Measurements from ENCODE around the gene MEIOC. TPM values are rescaled to one million over a fixed set of nuclear protein-coding genes. Genes with fewer than 3 reads are reported as not detected.
"Not testable (repeated sequence)": the region's sequence is repeated elsewhere in the genome, so short reads cannot be mapped to it uniquely, and the experiment has no call there.

The MEIOC gene
- total and polyA plus RNA-seq, 4 donors: 0.02 to 0.08 TPM; not detected in 2

DNA sequence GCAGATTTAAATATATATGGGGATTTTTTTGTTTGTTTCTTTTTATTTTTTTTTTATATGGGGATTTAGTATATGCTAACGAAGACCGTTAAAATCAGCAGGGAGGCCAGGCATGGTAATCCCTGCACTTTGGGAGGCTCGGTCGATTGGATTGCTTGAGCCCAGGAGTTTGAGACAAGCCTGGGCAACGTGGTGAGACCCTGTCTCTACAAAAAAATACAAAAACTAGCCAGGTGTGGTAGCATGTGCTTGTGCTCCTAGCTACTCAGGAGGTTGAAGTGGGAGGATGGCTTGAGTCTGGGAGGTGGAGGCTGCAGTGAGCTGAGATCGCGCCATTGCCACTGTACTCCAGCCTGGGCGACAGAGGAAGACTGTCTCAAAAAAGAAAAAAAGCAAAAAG is 22.3 kb upstream of the MEIOC start:
- 82 to 85% methylated on average over 8 of the region's 8 CpGs for WGBS, 2 donors
- no peak for ATAC-seq (ENCODE audit: insufficient read depth, low FRiP score)
- no peak overlapping the region for H3K27ac ChIP-seq (ENCODE audit: low read depth in 1 of 2, low read length in 1 of 2)
- no peaks in the 10 kb centered on the region for H3K4me1 ChIP-seq (ENCODE audit: control insufficient read depth in 5 of 5, insufficient read depth in 5 of 5, low read length in 5 of 5)
- H3K4me3 ChIP-seq: no peak overlapping the region
- DNase-seq: no peak
- TF ChIP-seq, protein P1, sequence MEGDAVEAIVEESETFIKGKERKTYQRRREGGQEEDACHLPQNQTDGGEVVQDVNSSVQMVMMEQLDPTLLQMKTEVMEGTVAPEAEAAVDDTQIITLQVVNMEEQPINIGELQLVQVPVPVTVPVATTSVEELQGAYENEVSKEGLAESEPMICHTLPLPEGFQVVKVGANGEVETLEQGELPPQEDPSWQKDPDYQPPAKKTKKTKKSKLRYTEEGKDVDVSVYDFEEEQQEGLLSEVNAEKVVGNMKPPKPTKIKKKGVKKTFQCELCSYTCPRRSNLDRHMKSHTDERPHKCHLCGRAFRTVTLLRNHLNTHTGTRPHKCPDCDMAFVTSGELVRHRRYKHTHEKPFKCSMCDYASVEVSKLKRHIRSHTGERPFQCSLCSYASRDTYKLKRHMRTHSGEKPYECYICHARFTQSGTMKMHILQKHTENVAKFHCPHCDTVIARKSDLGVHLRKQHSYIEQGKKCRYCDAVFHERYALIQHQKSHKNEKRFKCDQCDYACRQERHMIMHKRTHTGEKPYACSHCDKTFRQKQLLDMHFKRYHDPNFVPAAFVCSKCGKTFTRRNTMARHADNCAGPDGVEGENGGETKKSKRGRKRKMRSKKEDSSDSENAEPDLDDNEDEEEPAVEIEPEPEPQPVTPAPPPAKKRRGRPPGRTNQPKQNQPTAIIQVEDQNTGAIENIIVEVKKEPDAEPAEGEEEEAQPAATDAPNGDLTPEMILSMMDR (IDR thresholded peaks at IDR 0.05; ENCODE audit: control extremely low read depth, extremely low read depth): no peak
- no peak overlapping the region for H3K9ac ChIP-seq (ENCODE audit: insufficient read depth in 1 of 2, low read length in 2 of 2)
- H3K9me3 ChIP-seq (ENCODE audit: control insufficient read depth in 4 of 4, insufficient read depth in 3 of 4, low read length in 3 of 4): peaks cover 0 to 2% (median 0%) of the 10 kb centered on the region in 4 donors
- no peaks in the 10 kb centered on the region for H3K36me3 ChIP-seq (ENCODE audit: control insufficient read depth in 4 of 4, insufficient read depth in 4 of 4, low read length in 4 of 4)
- H3K27me3 ChIP-seq (ENCODE audit: control insufficient read depth in 3 of 3, insufficient read depth in 3 of 3, low read length in 2 of 3): no peaks in the 10 kb centered on the region

DNA sequence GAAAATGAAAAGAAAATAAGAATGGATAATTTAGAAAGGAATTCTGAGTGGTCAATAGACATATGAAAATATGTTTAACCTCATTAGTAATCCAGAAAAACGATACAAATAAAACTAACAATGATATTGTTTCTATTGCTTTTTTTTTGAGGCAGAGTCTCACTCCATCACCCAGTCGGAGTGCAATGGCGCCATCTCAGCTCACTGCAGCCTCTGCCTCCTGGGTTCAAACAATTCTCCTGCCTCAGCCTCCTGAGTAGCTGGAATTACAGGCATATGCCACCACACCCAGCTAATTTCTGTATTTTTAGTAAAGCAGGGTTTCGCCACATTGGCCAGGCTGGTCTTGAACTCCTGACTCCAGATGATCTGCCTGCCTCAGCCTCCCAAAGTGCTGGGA is 21.9 kb upstream of the MEIOC start:
- H3K4me1 ChIP-seq (ENCODE audit: control insufficient read depth in 5 of 5, insufficient read depth in 5 of 5, low read length in 5 of 5); H3K9me3 ChIP-seq (ENCODE audit: control insufficient read depth in 4 of 4, insufficient read depth in 3 of 4, low read length in 3 of 4); H3K9ac ChIP-seq (ENCODE audit: insufficient read depth in 1 of 2, low read length in 2 of 2); H3K36me3 ChIP-seq (ENCODE audit: control insufficient read depth in 4 of 4, insufficient read depth in 4 of 4, low read length in 4 of 4); ATAC-seq (ENCODE audit: insufficient read depth, low FRiP score); DNase-seq; H3K27me3 ChIP-seq (ENCODE audit: control insufficient read depth in 3 of 3, insufficient read depth in 3 of 3, low read length in 2 of 3); H3K27ac ChIP-seq (ENCODE audit: low read depth in 1 of 2, low read length in 1 of 2); H3K4me3 ChIP-seq: not testable (repeated sequence)
- 63 to 64% methylated on average over 4 of the region's 4 CpGs for WGBS, 2 donors

DNA sequence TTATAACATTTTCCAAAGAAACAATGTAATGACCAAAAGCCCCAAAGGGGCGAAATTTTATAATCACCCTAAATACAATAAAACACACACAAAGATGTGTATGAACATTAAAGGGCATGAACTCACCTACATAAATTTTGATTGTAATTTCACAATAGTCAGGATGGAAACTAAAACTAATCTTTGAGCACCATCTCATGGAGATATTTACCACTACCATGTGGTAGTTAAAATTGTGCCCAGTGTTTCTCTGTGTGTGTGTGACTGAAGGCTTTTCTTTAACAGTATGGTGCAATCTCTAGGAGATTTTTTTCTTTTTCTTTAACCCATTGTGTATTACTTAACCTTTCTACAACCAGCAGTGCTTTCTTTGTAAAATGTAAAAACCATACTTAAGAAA is 19.7 kb upstream of the MEIOC start:
- 60 to 81% methylated on average over 1 of the region's 1 CpG for WGBS, 2 donors
- Histone ChIP-seq H3K36me3 (ENCODE audit: control insufficient read depth in 4 of 4, insufficient read depth in 4 of 4, low read length in 4 of 4) (no peaks in the 10 kb centered on the region), H3K27ac (ENCODE audit: low read depth in 1 of 2, low read length in 1 of 2) (no peak overlapping the region), H3K4me3 (no peak overlapping the region), H3K27me3 (ENCODE audit: control insufficient read depth in 3 of 3, insufficient read depth in 3 of 3, low read length in 2 of 3) (no peaks in the 10 kb centered on the region), H3K4me1 (ENCODE audit: control insufficient read depth in 5 of 5, insufficient read depth in 5 of 5, low read length in 5 of 5) (no peaks in the 10 kb centered on the region), H3K9me3 (ENCODE audit: control insufficient read depth in 4 of 4, insufficient read depth in 3 of 4, low read length in 3 of 4) (peaks cover 0 to 2% (median 0%) of the 10 kb centered on the region in 4 donors), H3K9ac (ENCODE audit: insufficient read depth in 1 of 2, low read length in 2 of 2) (no peak overlapping the region)
- ATAC-seq (ENCODE audit: insufficient read depth, low FRiP score) (no peak), DNase-seq (peak in 2 of 3 donors; percentile 77 to 81)
- TF ChIP-seq, protein P1 (IDR thresholded peaks at IDR 0.05; ENCODE audit: control extremely low read depth, extremely low read depth): peak; percentile 9

DNA sequence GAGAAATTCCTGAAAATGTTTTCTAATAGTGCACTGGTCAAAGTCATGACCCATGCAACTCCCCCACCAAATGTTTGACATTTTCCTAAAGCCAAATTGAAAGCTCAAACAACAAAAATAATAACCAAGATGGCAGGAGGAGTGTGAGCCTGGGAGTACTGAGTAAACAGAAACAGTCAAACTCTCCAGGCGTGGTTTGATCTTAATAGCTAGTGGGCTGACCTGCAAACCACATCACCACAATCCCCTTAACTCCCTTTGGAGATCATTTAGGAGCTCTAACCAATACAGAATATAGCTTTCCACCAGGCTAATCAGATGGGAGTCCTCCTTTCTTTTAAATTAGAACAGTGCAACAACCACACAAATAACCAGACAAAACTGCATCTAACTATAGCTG is 19.2 kb upstream of the MEIOC start:
- Histone ChIP-seq H3K4me3 (no peak overlapping the region), H3K27ac (ENCODE audit: low read depth in 1 of 2, low read length in 1 of 2) (no peak overlapping the region), H3K36me3 (ENCODE audit: control insufficient read depth in 4 of 4, insufficient read depth in 4 of 4, low read length in 4 of 4) (no peaks in the 10 kb centered on the region), H3K27me3 (ENCODE audit: control insufficient read depth in 3 of 3, insufficient read depth in 3 of 3, low read length in 2 of 3) (no peaks in the 10 kb centered on the region), H3K4me1 (ENCODE audit: control insufficient read depth in 5 of 5, insufficient read depth in 5 of 5, low read length in 5 of 5) (no peaks in the 10 kb centered on the region), H3K9ac (ENCODE audit: insufficient read depth in 1 of 2, low read length in 2 of 2) (no peak overlapping the region), H3K9me3 (ENCODE audit: control insufficient read depth in 4 of 4, insufficient read depth in 3 of 4, low read length in 3 of 4) (peaks cover 0 to 2% (median 0%) of the 10 kb centered on the region in 4 donors)
- ATAC-seq (ENCODE audit: insufficient read depth, low FRiP score) (no peak), DNase-seq (no peak)
- WGBS, 2 donors: 73% methylated on average over 1 of the region's 1 CpG
- TF ChIP-seq, protein P1 (IDR thresholded peaks at IDR 0.05; ENCODE audit: control extremely low read depth, extremely low read depth): no peak

Data from lung (tissue), 12 donors.